CD4-positive, alpha-beta T cell treated with Interleukin-4 for 4 hours (primary cell): Measurements from ENCODE around the gene LCOR.

ENCODE experiments used
- DNase-seq: peaks from one replicate; pipeline ENCODE4 v3.0.0-alpha.2; 2020

Gene LCOR

DNA sequence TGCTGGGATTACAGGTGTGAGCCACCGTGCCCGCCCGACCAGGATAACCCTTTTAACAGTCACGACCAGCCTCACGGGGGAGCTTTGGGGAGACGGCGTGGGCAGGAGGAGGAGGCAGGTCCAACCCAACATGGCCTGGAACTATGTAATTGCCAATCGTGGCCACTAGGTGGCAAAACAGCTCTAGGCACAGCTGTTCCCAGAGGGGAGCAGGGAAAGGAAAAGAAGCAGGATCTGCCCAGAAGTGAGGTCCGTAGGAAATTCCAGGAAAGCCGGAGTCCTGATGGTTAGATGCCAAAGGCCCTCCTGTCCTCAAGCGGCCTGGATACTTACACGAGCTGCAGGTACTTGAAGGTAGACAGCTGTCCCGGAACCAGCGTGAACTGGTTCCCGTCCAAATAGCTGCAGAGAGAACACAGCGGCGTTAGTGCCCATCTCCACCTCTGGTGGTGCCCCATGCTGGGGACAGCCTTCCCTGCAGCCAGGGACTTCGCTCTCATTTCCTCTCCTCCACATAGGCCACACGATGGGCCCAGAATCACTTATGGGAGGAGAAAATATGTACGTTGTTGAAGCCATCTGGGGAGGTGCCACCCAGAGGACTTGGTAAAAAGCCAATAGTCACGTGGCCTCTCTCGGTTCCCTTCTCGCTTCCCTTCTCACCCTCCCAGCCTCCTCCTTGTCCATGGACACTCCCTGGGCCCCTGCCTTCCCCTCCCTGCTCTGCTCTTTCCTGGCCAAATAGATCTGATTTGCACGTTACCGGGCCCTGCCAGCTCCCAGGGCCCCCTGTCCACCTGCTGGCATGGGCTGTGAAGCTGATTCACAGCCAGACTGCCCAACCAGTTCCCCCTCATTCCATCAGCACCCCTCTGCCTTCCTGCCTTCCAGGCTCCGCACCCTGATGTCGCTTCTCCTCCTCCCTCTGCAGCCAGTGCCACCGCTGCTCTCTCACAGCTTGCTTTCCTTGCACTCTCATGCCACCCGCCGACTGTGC is 205.6 kb downstream of the LCOR start:
- peak; percentile 52 for DNase-seq

GRCh38 chr10:97038688-97039087 is 206.6 kb downstream of the LCOR start:
- DNase-seq, result no peak

GRCh38 chr10:97039538-97040247 is 207.6 kb downstream of the LCOR start:
- no peak for DNase-seq

DNA sequence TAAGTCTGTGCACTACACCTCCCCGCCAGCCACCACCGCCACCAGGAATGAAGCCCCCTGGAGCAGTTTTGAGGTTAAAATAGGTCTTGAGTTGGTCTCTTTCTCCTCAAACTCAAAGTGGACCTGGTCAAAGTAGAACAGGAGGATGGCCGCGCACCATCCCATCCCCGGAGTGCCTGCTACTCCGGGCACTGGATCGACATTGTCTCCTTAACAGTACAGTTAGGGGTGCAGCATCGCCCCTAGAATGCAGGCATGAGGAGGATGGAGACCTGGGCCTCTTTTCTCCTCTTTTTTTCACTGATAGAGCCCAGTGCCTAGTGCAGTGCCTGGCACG is 208.1 kb downstream of the LCOR start:
- DNase-seq, result no peak

DNA sequence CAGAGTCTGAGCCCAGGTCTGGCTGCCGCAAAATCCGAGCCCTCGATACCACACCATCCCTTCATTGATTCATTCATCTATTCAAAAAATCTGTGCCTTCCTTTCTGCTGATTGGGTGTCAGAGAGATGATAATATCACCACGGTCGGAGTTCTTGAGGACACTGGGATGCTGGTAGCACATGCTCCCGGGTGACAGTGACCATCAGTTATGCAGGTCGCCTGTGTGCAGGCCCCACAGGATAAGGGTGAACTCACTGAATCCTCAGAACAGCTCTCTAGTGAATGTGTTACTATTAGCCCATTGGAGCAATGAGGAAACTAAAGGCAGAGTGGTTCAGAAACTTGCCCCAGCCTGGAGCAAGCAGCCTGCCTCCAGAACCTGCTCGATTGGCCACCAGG is 208.6 kb downstream of the LCOR start:
- DNase-seq, result no peak

- no peak for DNase-seq
Observed at GRCh38 chr10:97042081-97042480, 210.0 kb downstream of the LCOR start.

DNA sequence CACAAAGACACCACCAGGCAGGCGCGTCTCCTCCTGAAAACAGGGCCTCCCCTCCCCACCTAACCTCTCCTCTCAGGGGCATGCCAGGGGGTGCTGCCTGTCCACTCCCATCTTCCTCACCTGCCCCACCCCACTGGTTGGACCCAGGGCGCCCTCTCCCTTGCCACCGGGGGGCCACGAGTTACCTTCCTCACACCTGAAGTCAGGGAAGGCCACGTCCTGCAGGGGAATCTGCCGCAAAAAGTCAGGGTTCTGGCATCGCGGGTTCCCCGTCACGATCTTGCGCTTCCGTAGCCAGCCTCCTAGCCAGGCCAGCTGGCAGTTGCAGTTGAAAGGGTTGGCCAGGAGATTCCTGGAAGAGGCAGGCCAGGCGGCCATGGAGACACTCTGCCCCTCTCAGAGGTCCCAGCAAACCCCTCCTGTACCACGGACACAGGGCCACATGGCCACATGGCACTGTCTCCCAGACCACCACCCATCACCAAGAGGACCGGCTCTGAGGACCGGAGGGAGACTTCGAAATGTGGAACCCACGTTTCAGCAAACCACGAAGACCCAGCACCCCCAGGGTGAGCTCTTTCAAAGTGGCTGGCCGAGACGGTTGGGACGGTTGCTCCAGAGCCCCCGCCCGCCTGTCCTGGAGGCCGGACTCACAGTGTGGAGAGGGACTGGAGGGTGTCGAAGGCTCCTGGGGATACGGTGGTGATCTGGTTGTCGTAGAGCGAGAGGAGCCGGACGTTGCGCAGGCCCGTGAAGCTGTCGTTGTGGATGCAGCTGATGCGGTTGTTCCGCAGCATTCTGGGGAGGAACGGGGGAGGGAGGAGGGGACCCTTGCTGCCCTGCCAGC is 210.8 kb downstream of the LCOR start:
- DNase-seq, result no peak

DNA sequence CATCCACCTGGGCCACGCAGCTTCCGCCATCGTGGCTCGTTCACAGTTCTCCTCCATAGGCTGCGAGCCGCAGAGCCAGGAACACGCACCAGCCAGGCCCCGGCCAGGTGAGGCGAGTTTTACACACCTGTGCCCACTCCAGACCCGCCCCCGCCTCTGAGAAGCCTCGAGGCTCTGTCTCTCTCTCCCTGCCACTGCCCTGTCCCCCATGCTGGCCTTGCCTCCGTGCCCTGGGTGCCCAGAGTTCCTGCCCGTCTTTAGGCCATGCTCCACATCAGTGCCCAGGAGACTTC is 211.4 kb downstream of the LCOR start:
- no peak for DNase-seq
